Stomach (tissue), 9 donors: ENCODE measurements around the gene HTD2. TPM values are rescaled to one million over a fixed set of nuclear protein-coding genes. Genes with fewer than 3 reads are reported as not detected.

Experiments
- DNase-seq, 2 donors: peaks; one replicate each; pipeline versions ENCODE4 v3.0.0 to v3.0.0-alpha.2; 2013 to 2019
- H3K27ac ChIP-seq, 5 donors: fragments of 200-600 bp in 4 of 5; sonication (generic) in 4 of 5; one replicate each; pipeline ENCODE4 v1.5.1; 2013 to 2019; ENCODE audit warnings: mild to moderate bottlenecking in 1 of 5, moderate library complexity in 1 of 5
- H3K27me3 ChIP-seq, 3 donors: fragments of 200-600 bp; sonication (generic); one replicate each; pipeline ENCODE4 v1.5.1; 2017 to 2019; ENCODE audit warnings: mixed run types in 1 of 3
- H3K36me3 ChIP-seq, 4 donors: fragments of 200-600 bp; sonication (generic); 1 replicate in 3 of 4; 2 replicates in 1 of 4; pipeline ENCODE4 v1.5.1; 2016 to 2019
- H3K4me1 ChIP-seq, 4 donors: fragments of 200-600 bp; sonication (generic); one replicate each; pipeline ENCODE4 v1.5.1; 2016 to 2019
- H3K4me3 ChIP-seq, 4 donors: fragments of 200-600 bp; sonication (generic) in 3 of 4; one replicate each; pipeline ENCODE4 v1.5.1; 2016 to 2019; ENCODE audit warnings: mild to moderate bottlenecking in 1 of 4
- H3K9me3 ChIP-seq, 4 donors: fragments of 200-600 bp; sonication (generic); one replicate each; pipeline ENCODE4 v1.5.1; 2016 to 2019
- CTCF ChIP-seq, 7 experiments: fragments of 450-650 bp in 4 of 7; fragments of 200-600 bp in 3 of 7; sonication (generic) in 3 of 7; IDR thresholded peaks; one replicate each; pipeline ENCODE4 v1.5.1; 2016 to 2019; ENCODE audit warnings: antibody characterized with exemption in 7 of 7, control low read depth in 2 of 7, mild to moderate bottlenecking in 1 of 7
- EP300 ChIP-seq: sonication (generic); formaldehyde crosslinking; IDR thresholded peaks from one replicate; pipeline ENCODE4 v1.6.1; 2017; ENCODE audit warnings: antibody characterized with exemption
- POLR2A ChIP-seq, 4 donors: fragments of 450-650 bp; IDR thresholded peaks; one replicate each; pipeline ENCODE4 v1.6.1; 2016; ENCODE audit warnings: antibody characterized with exemption in 4 of 4, control low read depth in 2 of 4, mild to moderate bottlenecking in 1 of 4, moderate library complexity in 1 of 4
- POLR2AphosphoS5 ChIP-seq, 3 donors: sonication (generic); formaldehyde crosslinking; IDR thresholded peaks; one replicate each; pipeline ENCODE4 v1.6.1; 2016; ENCODE audit warnings: antibody characterized with exemption in 3 of 3
- WGBS, 5 donors: extraction: QIAGEN DNeasy Blood & Tissue Kit in 3 of 5; methylation state at CpG; one replicate each; pipeline versions ENCODE4 v1.1.5 to v1.1.7; 2013 to 2018; 5-methylcytosine and 5-hydroxymethylcytosine counted together
- intact Hi-C: fragments of 100-400 bp; cut with DNase I; formaldehyde crosslinking; loops from one replicate; pipeline ENCODE4 v1.15.1; 2023; ENCODE audit warnings: low total_unique reads
- polyA plus RNA-seq, 3 donors: library from polyadenylated mRNA; stranded (reverse); fragments of 200-250 nt; gene quantifications; one replicate each; pipeline ENCODE4 v1.2.3, GENCODE V29; 2013
- total RNA-seq, 5 donors: library from RNA; depleted of rRNA; stranded (reverse); fragments of >200 nt; gene quantifications; one replicate each; pipeline versions ENCODE4 v1.1.0 to v1.2.3, GENCODE V29; 2014 to 2016
- donor health status: healthy with polysubstance abuse.
- donor health status: Bipolar disorder and iron deficiency.
- donor health status: healthy.

The HTD2 gene
- total and polyA plus RNA-seq, 8 donors: 3.1 to 57.6 (median 7.0) TPM; not detected in 2

DNA sequence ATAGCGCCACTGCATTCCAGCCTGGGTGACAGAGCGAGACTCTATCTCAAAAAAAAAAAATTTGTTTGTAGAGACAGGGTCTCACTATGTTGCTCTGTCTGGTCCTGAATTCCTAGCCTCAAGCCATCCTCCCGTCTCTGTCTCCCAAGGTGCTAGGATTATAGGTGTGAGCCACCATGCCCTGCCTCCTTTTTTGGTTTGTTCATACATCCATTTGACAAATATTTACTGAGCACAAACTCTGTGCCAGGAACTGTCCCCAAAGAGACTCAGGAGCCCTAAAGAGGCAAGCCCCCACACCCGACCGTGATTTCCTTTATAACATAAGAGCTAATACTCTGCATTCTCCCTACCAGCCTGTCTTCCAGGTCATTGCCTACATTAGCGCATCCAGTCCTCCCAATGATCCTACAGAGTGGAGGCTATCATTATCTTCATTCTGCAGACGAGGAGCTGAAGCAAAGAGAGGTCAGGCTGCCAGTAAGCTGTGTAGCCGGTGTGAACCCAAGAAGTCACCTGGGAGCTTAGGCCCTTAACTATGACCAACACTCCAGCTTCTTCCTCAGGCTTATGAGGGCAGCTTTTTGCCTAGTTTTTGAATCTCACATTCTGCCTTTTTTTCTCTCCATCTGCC, 20.1 kb downstream of the HTD2 start:
- intact Hi-C loops: no loop called here
- H3K4me1 ChIP-seq: peaks cover 11 to 32% (median 24%) of the 10 kb centered on the region in 4 donors
- no peak for TF ChIP-seq POLR2A (IDR thresholded peaks at IDR 0.05)
- no peak for TF ChIP-seq EP300
- TF ChIP-seq CTCF (IDR thresholded peaks at IDR 0.05): no peak
- TF ChIP-seq POLR2AphosphoS5 (IDR thresholded peaks at IDR 0.05): no peak
- no peak overlapping the region for H3K4me3 ChIP-seq
- H3K27me3 ChIP-seq: no peaks in the 10 kb centered on the region
- no peaks in the 10 kb centered on the region for H3K9me3 ChIP-seq
- no peak for DNase-seq
- no peaks in the 10 kb centered on the region for H3K36me3 ChIP-seq
- 84 to 90% (median 88%) methylated on average over 8 of the region's 8 CpGs for WGBS, 5 donors
- peak overlapping the region in 3 of 5 donors; percentile 65 to 78 (median 72) for H3K27ac ChIP-seq

- H3K27ac ChIP-seq: no peak overlapping the region
- no peaks in the 10 kb centered on the region for H3K36me3 ChIP-seq
- WGBS, 5 donors: 88 to 93% (median 89%) methylated on average over 8 of the region's 8 CpGs
- no peaks in the 10 kb centered on the region for H3K9me3 ChIP-seq
- H3K4me1 ChIP-seq: peaks cover 20 to 43% (median 31%) of the 10 kb centered on the region in 4 donors
- DNase-seq: no peak
- no peaks in the 10 kb centered on the region for H3K27me3 ChIP-seq
- intact Hi-C loops: no loop called here
- H3K4me3 ChIP-seq: no peak overlapping the region
- TF ChIP-seq POLR2AphosphoS5 (IDR thresholded peaks at IDR 0.05): no peak
- no peak for TF ChIP-seq CTCF (IDR thresholded peaks at IDR 0.05)
- no peak for TF ChIP-seq POLR2A (IDR thresholded peaks at IDR 0.05)
- TF ChIP-seq EP300: no peak
Observed at GRCh38 chr3:58329150-58329921, 23.0 kb downstream of the HTD2 start.

DNA sequence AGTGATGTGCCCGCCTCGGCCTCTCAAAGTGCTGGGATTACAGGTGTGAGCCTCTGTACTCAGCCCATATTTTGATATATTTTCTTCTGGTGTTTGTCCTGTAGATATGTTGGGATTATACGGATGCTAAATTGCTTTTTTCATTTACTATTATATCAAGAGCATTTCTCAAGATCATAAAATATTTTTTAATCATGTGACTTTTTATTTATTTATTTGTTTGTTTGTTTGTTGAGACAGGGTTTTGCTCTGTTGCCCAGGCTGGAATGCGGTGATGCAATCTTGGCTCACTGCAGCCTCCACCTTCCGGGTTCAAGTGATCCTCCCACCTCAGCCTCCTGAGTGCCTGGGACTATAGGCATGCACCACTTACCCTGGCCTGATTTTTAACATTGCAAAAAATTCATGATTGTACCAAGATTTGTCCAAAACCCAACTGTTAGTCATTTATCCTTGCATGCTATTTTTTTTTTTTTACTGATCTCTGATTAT, 23.6 kb downstream of the HTD2 start:
- H3K4me1 ChIP-seq: peaks cover 22 to 42% (median 30%) of the 10 kb centered on the region in 4 donors
- DNase-seq: no peak
- H3K9me3 ChIP-seq: no peaks in the 10 kb centered on the region
- intact Hi-C loops: loop anchor here (10.0 kb wide), 1 partner anchor 165 kb away; the partner anchor contains the start of gene KCTD6
- no peak overlapping the region for H3K4me3 ChIP-seq
- WGBS, 5 donors: 93 to 97% (median 96%) methylated on average over 5 of the region's 5 CpGs
- TF ChIP-seq POLR2A (IDR thresholded peaks at IDR 0.05): no peak
- no peaks in the 10 kb centered on the region for H3K27me3 ChIP-seq
- H3K27ac ChIP-seq: no peak overlapping the region
- no peaks in the 10 kb centered on the region for H3K36me3 ChIP-seq

- no peaks in the 10 kb centered on the region for H3K36me3 ChIP-seq
- H3K27ac ChIP-seq: no peak overlapping the region
- intact Hi-C loops: loop anchor here (10.0 kb wide), 1 partner anchor 163 kb away; the partner anchor contains the start of gene KCTD6
- TF ChIP-seq EP300: no peak
- TF ChIP-seq POLR2AphosphoS5 (IDR thresholded peaks at IDR 0.05): no peak
- TF ChIP-seq CTCF (IDR thresholded peaks at IDR 0.05): no peak
- TF ChIP-seq POLR2A (IDR thresholded peaks at IDR 0.05): no peak
- no peaks in the 10 kb centered on the region for H3K9me3 ChIP-seq
- H3K4me3 ChIP-seq: peak overlapping the region in 1 of 4 donors; percentile 97
- H3K4me1 ChIP-seq: peaks cover 10 to 43% (median 30%) of the 10 kb centered on the region in 4 donors
- DNase-seq: no peak
- no peaks in the 10 kb centered on the region for H3K27me3 ChIP-seq
- WGBS, 5 donors: 77 to 81% (median 78%) methylated on average over 4 of the region's 4 CpGs
Observed at GRCh38 chr3:58331593-58332152, 25.4 kb downstream of the HTD2 start.
